Testis (tissue), 2 donors: ENCODE data around the gene AGXT2.

Source experiments
- CTCF ChIP-seq, 3 experiments: fragments of 450-650 bp in 2 of 3; fragments of 200-600 bp in 1 of 3; sonication (generic) in 1 of 3; IDR thresholded peaks; one replicate each; pipeline ENCODE4 v1.5.1; 2016 to 2019; ENCODE audit warnings: antibody characterized with exemption in 3 of 3, mild to moderate bottlenecking in 2 of 3, moderate library complexity in 1 of 3
- POLR2A ChIP-seq: fragments of 450-650 bp; IDR thresholded peaks from one replicate; pipeline ENCODE4 v1.6.1; 2017; ENCODE audit warnings: antibody characterized with exemption, mild to moderate bottlenecking, moderate library complexity

GRCh38 chr5:35087991-35088390 lies 40.2 kb upstream of the AGXT2 start:
- TF ChIP-seq POLR2A = no peak
- TF ChIP-seq CTCF (IDR thresholded peaks at IDR 0.05) = no peak
